Measurements from ENCODE around the gene EIF4E3.

DNA sequence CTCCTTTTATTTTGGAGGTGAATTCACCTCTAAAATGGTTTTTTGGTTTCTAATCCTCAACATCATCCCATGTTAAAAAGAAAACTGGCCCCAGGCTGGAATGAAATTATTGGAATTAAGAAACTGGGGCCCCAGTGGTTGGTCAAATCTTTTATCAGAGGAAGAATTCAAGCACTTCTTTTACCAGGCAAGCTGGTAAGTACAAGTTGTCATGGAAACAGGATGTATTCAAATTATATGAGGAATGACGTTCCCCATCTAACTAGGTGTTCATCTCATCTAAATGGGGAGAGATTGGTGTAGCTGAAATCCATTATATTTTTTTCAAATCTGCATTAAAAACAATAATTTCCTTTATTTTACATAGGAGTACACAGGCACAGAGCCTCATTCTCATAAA is 9.7 kb upstream of the EIF4E3 start:
- TF ChIP-seq, protein P1, sequence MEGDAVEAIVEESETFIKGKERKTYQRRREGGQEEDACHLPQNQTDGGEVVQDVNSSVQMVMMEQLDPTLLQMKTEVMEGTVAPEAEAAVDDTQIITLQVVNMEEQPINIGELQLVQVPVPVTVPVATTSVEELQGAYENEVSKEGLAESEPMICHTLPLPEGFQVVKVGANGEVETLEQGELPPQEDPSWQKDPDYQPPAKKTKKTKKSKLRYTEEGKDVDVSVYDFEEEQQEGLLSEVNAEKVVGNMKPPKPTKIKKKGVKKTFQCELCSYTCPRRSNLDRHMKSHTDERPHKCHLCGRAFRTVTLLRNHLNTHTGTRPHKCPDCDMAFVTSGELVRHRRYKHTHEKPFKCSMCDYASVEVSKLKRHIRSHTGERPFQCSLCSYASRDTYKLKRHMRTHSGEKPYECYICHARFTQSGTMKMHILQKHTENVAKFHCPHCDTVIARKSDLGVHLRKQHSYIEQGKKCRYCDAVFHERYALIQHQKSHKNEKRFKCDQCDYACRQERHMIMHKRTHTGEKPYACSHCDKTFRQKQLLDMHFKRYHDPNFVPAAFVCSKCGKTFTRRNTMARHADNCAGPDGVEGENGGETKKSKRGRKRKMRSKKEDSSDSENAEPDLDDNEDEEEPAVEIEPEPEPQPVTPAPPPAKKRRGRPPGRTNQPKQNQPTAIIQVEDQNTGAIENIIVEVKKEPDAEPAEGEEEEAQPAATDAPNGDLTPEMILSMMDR (IDR thresholded peaks at IDR 0.05 in 8 of 11, conservative IDR thresholded peaks at IDR 0.05 in 3 of 11), result no peak
- TF ChIP-seq POLR2A (IDR thresholded peaks at IDR 0.05) (peak in 1 of 3 donors; percentile 10), POLR2AphosphoS5 (IDR thresholded peaks at IDR 0.05) (no peak)

Measured in spleen (tissue), 7 donors.